Measurements from ENCODE around the gene WDR81.

DNA sequence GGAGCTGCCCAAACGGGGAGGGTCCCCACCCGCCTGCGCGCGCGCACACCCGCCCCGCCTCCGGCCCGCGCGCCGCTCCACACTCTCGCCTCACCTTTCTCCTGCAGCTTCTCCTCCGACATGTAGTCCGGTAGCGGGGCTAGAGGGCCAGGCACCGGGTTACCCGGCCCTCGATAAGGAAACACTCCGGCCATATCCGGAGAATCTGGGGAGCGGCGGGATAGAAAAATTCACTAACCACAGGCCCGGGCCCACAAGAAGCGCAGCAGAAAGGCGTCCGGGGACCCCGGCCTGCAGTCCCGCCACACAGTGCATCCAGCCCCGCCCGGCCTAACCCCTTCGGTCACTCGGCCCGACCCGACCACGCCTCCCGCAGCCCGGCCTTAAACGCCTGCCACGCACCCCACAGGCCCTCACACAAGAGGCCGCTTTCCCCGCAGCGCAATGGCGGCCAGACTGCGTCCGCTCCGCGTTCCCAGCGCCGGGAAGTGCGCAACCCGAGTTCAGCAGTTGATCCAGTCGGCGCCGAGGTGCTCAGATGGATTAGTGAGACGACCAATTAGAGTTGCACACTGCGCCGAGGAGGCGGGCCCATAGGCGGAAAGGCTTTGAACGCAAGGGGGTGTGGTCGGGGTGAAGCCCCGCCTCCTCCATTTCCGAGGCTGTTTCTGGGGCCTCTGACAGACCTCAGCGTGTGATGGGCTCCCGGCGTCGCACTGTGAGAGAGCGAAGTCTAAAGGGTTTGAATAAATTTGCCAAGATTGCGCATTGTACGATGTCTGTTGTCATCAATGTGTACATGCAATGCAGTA, 39.9 kb upstream of the WDR81 start, which contains the start of gene PRPF8:
- no peak for TF ChIP-seq CTCF (conservative IDR thresholded peaks at IDR 0.05; ENCODE audit: low read length)
- TF ChIP-seq EZH2phosphoT487 (IDR thresholded peaks at IDR 0.05; ENCODE audit: borderline replicate concordance): no peak
